MCF 10A (cell line): Measurements from ENCODE around the gene RASGEF1C. TPM values are rescaled to one million over a fixed set of nuclear protein-coding genes. Genes with fewer than 3 reads are reported as not detected.

ENCODE experiments used
- BruUV-seq: library from RNA; stranded (reverse); fragments of 400-500 nt; replicated peaks from 2 replicates; lab custom pipeline; 2021; lab: Mats Ljungman, UMichigan
- CTCF ChIA-PET: fragments of 300-600 bp; sonication (Branson Sonifier 250); formaldehyde crosslinking; extraction: SDS; loops from one replicate; lab custom pipeline; 2021; ENCODE audit warnings: antibody characterized with exemption, inconsistent platforms; lab: Yijun Ruan, JAX
- POLR2A ChIA-PET: fragments of 300-600, 350-650 bp; sonication (Branson Sonifier 250); formaldehyde crosslinking; extraction: SDS; loops from one replicate; lab custom pipeline; 2020; ENCODE audit warnings: antibody characterized with exemption, inconsistent platforms; lab: Yijun Ruan, JAX
- DNase-seq: peaks from one replicate; pipeline ENCODE4 v3.0.0-alpha.2; 2018; ENCODE audit not compliant: unreplicated experiment
- H3K27ac Mint-ChIP-seq: one replicate; pipeline ENCODE4 v1.8.0; 2022; ENCODE audit warnings: mild to moderate bottlenecking, low read depth, mixed read lengths; ENCODE audit not compliant: unreplicated experiment
- H3K27me3 Mint-ChIP-seq: one replicate; pipeline ENCODE4 v1.8.0; 2022; ENCODE audit warnings: mixed read lengths; ENCODE audit not compliant: insufficient read depth, unreplicated experiment
- H3K36me3 Mint-ChIP-seq: one replicate; pipeline ENCODE4 v1.8.0; 2022; ENCODE audit warnings: mild to moderate bottlenecking, moderate library complexity, mixed read lengths; ENCODE audit not compliant: insufficient read depth, unreplicated experiment
- H3K4me1 Mint-ChIP-seq: one replicate; pipeline ENCODE4 v1.8.0; 2022; ENCODE audit warnings: mixed read lengths; ENCODE audit not compliant: insufficient read depth, unreplicated experiment
- H3K4me3 Mint-ChIP-seq: one replicate; pipeline ENCODE4 v1.8.0; 2022; ENCODE audit warnings: mild to moderate bottlenecking, moderate library complexity, mixed read lengths; ENCODE audit not compliant: unreplicated experiment
- H3K9me3 Mint-ChIP-seq: one replicate; pipeline ENCODE4 v1.8.0; 2022; ENCODE audit warnings: mixed read lengths; ENCODE audit not compliant: unreplicated experiment
- intact Hi-C: fragments of 100-400 bp; cut with micrococcal nuclease; formaldehyde crosslinking; loops from 2 replicates; pipeline ENCODE4 v1.14.1; 2022
- total RNA-seq: library from RNA; stranded (reverse); gene quantifications from 2 replicates; pipeline ENCODE4 v1.2.3, GENCODE V29; 2022
- TF ChIP-seq, protein P1 (sequence below): fragments of 200-600 bp; IDR thresholded peaks from one replicate; pipeline ENCODE4 v1.8.0; 2022; ENCODE audit warnings: antibody characterized with exemption, mild to moderate bottlenecking; ENCODE audit not compliant: unreplicated experiment

The RASGEF1C gene
- total RNA-seq, 1 experiment from 2014 or later: not detected

DNA sequence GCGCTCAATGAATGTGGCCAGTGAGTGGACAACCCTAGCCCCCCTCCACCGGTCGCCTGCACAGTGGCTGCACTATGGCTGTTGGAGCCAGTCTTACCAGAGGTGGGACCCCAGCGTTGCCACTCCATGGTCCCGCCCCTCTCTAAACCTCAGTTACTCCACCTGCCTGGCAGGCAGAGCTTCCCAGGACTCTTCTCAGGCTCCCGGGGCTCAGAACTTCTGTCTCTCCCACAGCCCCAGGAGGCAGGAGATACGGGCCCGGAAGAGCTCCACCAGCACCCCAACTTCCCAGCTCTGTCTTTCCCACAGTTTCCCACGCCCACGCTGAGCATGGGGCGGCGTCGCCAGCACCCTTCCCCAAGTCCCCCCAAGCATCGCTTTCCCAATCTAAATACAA, 975 bp downstream of the RASGEF1C start:
- Mint-ChIP-seq H3K27ac (no peak overlapping the region), H3K36me3 (peaks cover 7% of the 10 kb centered on the region), H3K9me3 (no peaks in the 10 kb centered on the region), H3K4me3 (peak overlapping the region; percentile 65), H3K4me1 (peaks cover 12% of the 10 kb centered on the region), H3K27me3 (peaks cover 12% of the 10 kb centered on the region)
- intact Hi-C loops: loop anchor here (2.0 kb wide), 1 partner anchor 81 kb away; no protein-coding TSS in a partner anchor
- ChIA-PET CTCF (interaction anchor here (0.6 to 5.8 kb wide), 9 partner anchors 9 to 362 kb away, joined by 3 to 51 read pairs (median 4); no protein-coding TSS in a partner anchor), POLR2A (interaction anchor here (1.1 kb wide), 1 partner anchor 83 kb away, joined by 3 read pairs; no protein-coding TSS in a partner anchor)
- no TSS peak for BruUV-seq
- DNase-seq: no peak
- TF ChIP-seq, protein P1, sequence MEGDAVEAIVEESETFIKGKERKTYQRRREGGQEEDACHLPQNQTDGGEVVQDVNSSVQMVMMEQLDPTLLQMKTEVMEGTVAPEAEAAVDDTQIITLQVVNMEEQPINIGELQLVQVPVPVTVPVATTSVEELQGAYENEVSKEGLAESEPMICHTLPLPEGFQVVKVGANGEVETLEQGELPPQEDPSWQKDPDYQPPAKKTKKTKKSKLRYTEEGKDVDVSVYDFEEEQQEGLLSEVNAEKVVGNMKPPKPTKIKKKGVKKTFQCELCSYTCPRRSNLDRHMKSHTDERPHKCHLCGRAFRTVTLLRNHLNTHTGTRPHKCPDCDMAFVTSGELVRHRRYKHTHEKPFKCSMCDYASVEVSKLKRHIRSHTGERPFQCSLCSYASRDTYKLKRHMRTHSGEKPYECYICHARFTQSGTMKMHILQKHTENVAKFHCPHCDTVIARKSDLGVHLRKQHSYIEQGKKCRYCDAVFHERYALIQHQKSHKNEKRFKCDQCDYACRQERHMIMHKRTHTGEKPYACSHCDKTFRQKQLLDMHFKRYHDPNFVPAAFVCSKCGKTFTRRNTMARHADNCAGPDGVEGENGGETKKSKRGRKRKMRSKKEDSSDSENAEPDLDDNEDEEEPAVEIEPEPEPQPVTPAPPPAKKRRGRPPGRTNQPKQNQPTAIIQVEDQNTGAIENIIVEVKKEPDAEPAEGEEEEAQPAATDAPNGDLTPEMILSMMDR: peak; percentile 4

DNA sequence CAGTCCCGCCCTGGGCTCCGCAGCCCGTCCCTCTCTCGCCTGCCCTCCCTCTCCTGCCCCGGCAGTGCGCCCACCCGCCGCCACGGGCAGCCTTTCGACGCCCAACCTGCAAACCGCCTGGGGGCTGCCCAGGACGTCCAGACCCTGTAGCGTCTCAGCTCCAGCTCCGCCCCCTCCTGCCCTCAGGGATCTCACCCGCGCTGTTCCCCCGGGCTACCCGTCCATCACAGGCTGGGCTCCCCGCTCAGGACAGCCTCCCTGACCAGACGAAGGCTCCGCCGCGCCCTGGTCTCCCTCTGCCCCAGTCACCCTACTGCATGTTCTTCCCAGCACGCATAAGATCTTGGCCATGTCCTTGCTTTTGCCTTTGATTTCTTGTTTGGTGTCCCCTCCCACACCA, 1.4 kb downstream of the RASGEF1C start:
- peak overlapping the region; percentile 65 for H3K4me3 Mint-ChIP-seq
- BruUV-seq: no TSS peak
- H3K27ac Mint-ChIP-seq: no peak overlapping the region
- intact Hi-C loops: no loop called here
- ChIA-PET CTCF (interaction anchor here (0.7 to 5.8 kb wide), 8 partner anchors 8 to 362 kb away, joined by 3 to 51 read pairs (median 4); no protein-coding TSS in a partner anchor), POLR2A (interaction anchor here (1.1 kb wide), 2 partner anchors 82 to 107 kb away, joined by 3 read pairs; no protein-coding TSS in a partner anchor)
- no peaks in the 10 kb centered on the region for H3K9me3 Mint-ChIP-seq
- TF ChIP-seq, protein P1: no peak
- peaks cover 8% of the 10 kb centered on the region for H3K4me1 Mint-ChIP-seq
- peaks cover 12% of the 10 kb centered on the region for H3K27me3 Mint-ChIP-seq
- DNase-seq: no peak
- peaks cover 7% of the 10 kb centered on the region for H3K36me3 Mint-ChIP-seq

DNA sequence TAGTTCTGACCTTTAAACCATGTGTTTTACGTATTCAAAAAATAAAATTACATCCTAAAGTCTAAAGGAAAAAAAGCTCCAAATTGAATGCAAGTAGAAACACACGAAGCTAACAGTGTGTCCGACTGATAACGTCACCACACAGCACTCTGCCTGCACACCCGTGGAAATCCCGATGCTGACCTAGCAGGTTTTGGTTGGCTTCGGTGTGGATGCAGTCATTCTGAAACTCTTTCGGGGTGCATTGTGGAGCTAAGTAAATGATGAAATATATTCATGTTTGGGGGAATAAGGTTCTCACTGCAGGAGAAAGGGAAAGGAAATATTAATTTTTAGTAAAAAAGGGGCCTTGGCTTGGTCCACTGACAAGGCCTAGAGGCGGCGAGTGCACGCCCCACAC, 2.0 kb downstream of the RASGEF1C start:
- Mint-ChIP-seq H3K9me3 (no peaks in the 10 kb centered on the region), H3K4me3 (no peak overlapping the region), H3K4me1 (peaks cover 6% of the 10 kb centered on the region), H3K36me3 (peaks cover 7% of the 10 kb centered on the region), H3K27ac (no peak overlapping the region), H3K27me3 (peaks cover 12% of the 10 kb centered on the region)
- ChIA-PET CTCF (interaction anchor here (0.5 to 5.8 kb wide), 9 partner anchors 14 to 308 kb away, joined by 3 to 51 read pairs (median 4); no protein-coding TSS in a partner anchor), POLR2A (interaction anchor here (0.8 to 1.1 kb wide), 2 partner anchors 107 to 137 kb away, joined by 3 read pairs; no protein-coding TSS in a partner anchor)
- no TSS peak for BruUV-seq
- TF ChIP-seq, protein P1: no peak
- no peak for DNase-seq
- intact Hi-C loops: no loop called here

DNA sequence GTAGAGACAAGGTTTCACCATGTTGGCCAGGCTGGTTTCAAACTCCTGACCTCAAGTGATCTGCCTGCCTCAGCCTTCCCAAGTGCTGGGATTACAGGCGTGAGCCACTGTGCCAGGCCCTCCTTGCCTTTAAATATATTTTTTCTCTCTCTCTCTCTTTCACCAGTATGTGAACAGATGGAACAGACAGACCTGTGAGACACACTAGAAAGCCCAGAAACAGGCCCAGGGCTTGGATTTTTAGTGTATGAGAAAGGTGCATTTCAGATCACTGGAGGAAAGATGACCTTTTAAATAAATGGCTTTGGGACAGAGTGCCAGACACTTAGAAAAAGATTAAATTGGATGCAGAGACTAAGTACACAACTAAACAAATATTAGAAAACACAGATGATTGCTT, 3.1 kb downstream of the RASGEF1C start:
- CTCF ChIA-PET: no interaction called here
- TF ChIP-seq, protein P1: no peak
- POLR2A ChIA-PET: no interaction called here
- DNase-seq: no peak
- Mint-ChIP-seq H3K27me3 (peaks cover 12% of the 10 kb centered on the region), H3K9me3 (no peaks in the 10 kb centered on the region), H3K36me3 (peaks cover 7% of the 10 kb centered on the region), H3K4me1 (peaks cover 6% of the 10 kb centered on the region), H3K27ac (no peak overlapping the region), H3K4me3 (no peak overlapping the region)
- intact Hi-C loops: no loop called here
- no TSS peak for BruUV-seq
